HUES6 (cell line): Measurements from ENCODE around the gene PRAMEF20.

Source experiments
- H3K27ac ChIP-seq: 2 replicates; pipeline ENCODE4 v1.7.0; 2013; ENCODE audit warnings: low read depth, mild to moderate bottlenecking, low read length, inconsistent platforms
- H3K27me3 ChIP-seq: 2 replicates; pipeline ENCODE4 v1.6.1; 2013; ENCODE audit warnings: low read length; ENCODE audit not compliant: control insufficient read depth, insufficient read depth
- H3K36me3 ChIP-seq: 2 replicates; pipeline ENCODE4 v1.6.1; 2013; ENCODE audit warnings: low read length; ENCODE audit not compliant: control insufficient read depth, insufficient read depth
- H3K4me1 ChIP-seq: 2 replicates; pipeline ENCODE4 v1.6.1; 2013; ENCODE audit warnings: low read length; ENCODE audit not compliant: control insufficient read depth, insufficient read depth
- H3K4me3 ChIP-seq: 2 replicates; pipeline ENCODE4 v1.5.1; 2013; ENCODE audit warnings: low read depth, low read length
- H3K9ac ChIP-seq: one replicate; pipeline ENCODE4 v1.6.1; 2013; ENCODE audit warnings: mild to moderate bottlenecking, low read length
- H3K9me3 ChIP-seq: 2 replicates; pipeline ENCODE4 v1.6.1; 2013; ENCODE audit warnings: low read depth, low read length; ENCODE audit not compliant: control insufficient read depth, insufficient read depth

Gene PRAMEF20

GRCh38 chr1:13462682-13463081 is 52.4 kb downstream of the PRAMEF20 start:
- H3K4me1 ChIP-seq: no peaks in the 10 kb centered on the region
- no peaks in the 10 kb centered on the region for H3K36me3 ChIP-seq
- no peak overlapping the region for H3K9ac ChIP-seq
- H3K27me3 ChIP-seq: peaks cover 23% of the 10 kb centered on the region; the same call in 1 of the 2 replicates
- no peak overlapping the region for H3K4me3 ChIP-seq
- peaks cover 5% of the 10 kb centered on the region; the same call in 1 of the 2 replicates for H3K9me3 ChIP-seq
- H3K27ac ChIP-seq: no peak overlapping the region

DNA sequence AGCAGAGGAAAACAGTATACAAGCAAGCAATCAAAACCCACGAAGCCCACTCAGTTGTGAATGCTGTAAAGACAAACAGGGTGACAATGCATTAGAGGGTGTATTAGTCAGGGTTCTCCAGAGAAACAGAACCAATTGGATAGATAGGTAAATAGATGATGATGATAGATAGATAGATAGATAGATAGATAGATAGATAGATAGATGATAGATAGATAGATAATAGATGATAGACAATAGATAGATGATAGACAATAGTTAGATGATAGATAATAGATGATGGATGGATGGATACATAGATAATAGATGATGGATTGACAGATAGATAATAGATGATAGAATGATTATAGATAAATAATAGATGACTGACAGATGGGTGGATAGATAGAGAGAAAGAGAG is 55.3 kb downstream of the PRAMEF20 start:
- Histone ChIP-seq H3K4me1 (peaks cover 5% of the 10 kb centered on the region; the same call in 1 of the 2 replicates), H3K36me3 (no peaks in the 10 kb centered on the region), H3K9ac (no peak overlapping the region), H3K27me3 (peaks cover 27% of the 10 kb centered on the region; the same call in 1 of the 2 replicates), H3K9me3 (peaks cover 5% of the 10 kb centered on the region; the same call in 1 of the 2 replicates), H3K27ac (no peak overlapping the region), H3K4me3 (no peak overlapping the region)

- Histone ChIP-seq H3K27me3 (peaks cover 17% of the 10 kb centered on the region; the same call in 1 of the 2 replicates), H3K27ac (no peak overlapping the region), H3K36me3 (no peaks in the 10 kb centered on the region), H3K4me1 (peaks cover 5% of the 10 kb centered on the region; the same call in 1 of the 2 replicates), H3K9ac (no peak overlapping the region), H3K9me3 (no peaks in the 10 kb centered on the region; the same call in 1 of the 2 replicates), H3K4me3 (no peak overlapping the region)
These were observed 59.1 kb downstream of the PRAMEF20 start for GRCh38 chr1:13469343-13469742.
